Epidermal melanocyte (primary cell): ENCODE results near the gene FAM83C.

Experiments
- DNase-seq: peaks from one replicate; pipeline ENCODE4 v3.0.0; 2011; ENCODE audit warnings: low spot score; ENCODE audit not compliant: insufficient read length

Gene FAM83C

DNA sequence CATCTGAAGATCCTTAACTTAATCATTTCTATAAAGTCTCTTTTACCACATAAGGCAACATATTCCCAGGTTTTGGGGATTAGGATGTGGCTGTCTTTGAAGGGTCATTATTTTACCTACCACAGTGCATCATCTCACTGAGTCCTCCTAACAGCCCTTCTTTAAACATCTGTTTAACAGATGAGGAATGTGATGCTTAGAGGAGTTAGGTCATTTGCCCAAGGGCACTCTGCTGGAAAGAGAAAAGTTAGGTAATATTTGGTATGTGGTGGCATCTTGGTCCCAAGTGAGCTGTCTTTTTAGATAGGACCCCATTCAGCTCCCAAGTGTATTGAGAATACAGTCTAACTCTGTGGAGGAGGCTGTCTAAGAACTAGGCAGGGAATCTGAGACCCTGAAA, 54.7 kb downstream of the FAM83C start:
- DNase-seq, result peak; percentile 60

DNA sequence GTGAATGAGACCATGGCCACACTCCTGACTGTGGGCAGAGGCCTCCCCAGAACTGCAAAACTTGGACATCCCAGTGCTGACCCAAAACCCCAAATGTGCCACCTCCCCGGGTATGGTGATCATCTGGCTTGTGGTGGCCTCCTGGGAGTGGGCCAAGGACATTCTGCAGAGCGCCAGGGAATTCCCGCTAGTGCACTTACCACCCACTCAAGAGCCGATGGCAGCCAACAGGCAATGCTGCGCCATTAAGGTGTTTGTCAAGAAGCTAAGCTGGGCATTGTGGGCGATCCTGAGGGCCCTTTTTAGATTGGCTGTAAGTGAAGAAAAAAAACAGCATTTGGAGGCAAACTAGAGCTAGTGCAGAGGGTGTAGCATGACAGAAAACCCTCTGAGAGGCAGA, 56.3 kb downstream of the FAM83C start:
- DNase-seq, result no peak
